ENCODE results near the gene MLXIP. TPM values are rescaled to one million over a fixed set of nuclear protein-coding genes. Genes with fewer than 3 reads are reported as not detected.

MLXIP gene
- total RNA-seq, 1 donor from 2014 or later, result 54.5 TPM

DNA sequence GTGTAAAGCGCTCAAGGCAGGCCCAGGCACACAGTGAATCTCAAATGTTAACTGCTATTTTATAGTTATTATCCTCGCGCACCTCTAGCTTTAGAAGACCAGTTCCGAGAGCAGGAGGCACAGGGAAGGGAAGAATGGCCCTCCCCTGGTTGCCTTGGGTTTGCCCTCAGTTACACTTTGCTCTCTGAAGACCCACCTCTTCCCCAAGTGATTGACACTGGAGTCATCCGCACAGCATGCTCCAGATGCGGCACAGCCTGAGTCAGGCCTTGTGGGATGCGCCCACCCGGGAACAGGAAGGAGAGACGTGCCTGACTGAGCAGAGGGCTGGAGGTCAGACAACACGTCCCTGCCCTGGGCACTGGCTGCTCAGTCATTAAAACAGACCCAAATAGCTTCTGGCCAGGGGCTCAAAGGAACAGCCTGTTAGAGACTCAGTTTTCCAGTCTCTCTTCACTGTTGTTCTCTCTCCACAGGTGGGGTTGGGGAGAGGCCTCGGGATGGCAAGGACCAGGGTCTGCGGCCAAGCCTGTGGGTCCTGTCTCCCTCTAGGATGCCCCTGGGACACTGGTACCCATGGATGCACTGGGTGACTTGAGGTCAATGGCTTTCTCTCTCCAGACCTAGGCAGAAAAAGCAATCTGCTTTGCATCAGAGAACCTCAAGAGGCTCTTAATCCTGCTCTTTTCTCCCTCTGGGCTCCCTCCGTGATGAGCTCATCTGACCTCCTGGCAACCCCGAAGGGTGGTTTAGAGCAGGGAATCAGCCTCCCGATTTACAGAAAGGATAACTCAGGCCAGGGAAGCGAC lies 13.6 kb upstream of the MLXIP start:
- no peaks in the 10 kb centered on the region for H3K9me3 Mint-ChIP-seq (ENCODE audit: unreplicated experiment)
- H3K27ac Mint-ChIP-seq (ENCODE audit: unreplicated experiment), result peak overlapping the region; percentile 97
- H3K4me1 Mint-ChIP-seq (ENCODE audit: unreplicated experiment), result peaks cover 51% of the 10 kb centered on the region
- H3K4me3 Mint-ChIP-seq (ENCODE audit: unreplicated experiment), result peak overlapping the region; percentile 61
- H3K36me3 Mint-ChIP-seq (ENCODE audit: unreplicated experiment), result peaks cover 4% of the 10 kb centered on the region
- DNase-seq (ENCODE audit: extremely low spot score, unreplicated experiment), result no peak
- H3K27me3 Mint-ChIP-seq (ENCODE audit: unreplicated experiment), result no peaks in the 10 kb centered on the region
- TF ChIP-seq, protein P1, sequence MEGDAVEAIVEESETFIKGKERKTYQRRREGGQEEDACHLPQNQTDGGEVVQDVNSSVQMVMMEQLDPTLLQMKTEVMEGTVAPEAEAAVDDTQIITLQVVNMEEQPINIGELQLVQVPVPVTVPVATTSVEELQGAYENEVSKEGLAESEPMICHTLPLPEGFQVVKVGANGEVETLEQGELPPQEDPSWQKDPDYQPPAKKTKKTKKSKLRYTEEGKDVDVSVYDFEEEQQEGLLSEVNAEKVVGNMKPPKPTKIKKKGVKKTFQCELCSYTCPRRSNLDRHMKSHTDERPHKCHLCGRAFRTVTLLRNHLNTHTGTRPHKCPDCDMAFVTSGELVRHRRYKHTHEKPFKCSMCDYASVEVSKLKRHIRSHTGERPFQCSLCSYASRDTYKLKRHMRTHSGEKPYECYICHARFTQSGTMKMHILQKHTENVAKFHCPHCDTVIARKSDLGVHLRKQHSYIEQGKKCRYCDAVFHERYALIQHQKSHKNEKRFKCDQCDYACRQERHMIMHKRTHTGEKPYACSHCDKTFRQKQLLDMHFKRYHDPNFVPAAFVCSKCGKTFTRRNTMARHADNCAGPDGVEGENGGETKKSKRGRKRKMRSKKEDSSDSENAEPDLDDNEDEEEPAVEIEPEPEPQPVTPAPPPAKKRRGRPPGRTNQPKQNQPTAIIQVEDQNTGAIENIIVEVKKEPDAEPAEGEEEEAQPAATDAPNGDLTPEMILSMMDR (IDR thresholded peaks at IDR 0.05), result no peak

- H3K4me1 Mint-ChIP-seq (ENCODE audit: unreplicated experiment), result peaks cover 55% of the 10 kb centered on the region
- H3K27ac Mint-ChIP-seq (ENCODE audit: unreplicated experiment), result peak overlapping the region; percentile 38
- no peaks in the 10 kb centered on the region for H3K27me3 Mint-ChIP-seq (ENCODE audit: unreplicated experiment)
- H3K4me3 Mint-ChIP-seq (ENCODE audit: unreplicated experiment), result no peak overlapping the region
- TF ChIP-seq, protein P1 (IDR thresholded peaks at IDR 0.05), result no peak
- H3K9me3 Mint-ChIP-seq (ENCODE audit: unreplicated experiment), result no peaks in the 10 kb centered on the region
- no peak for DNase-seq (ENCODE audit: extremely low spot score, unreplicated experiment)
- H3K36me3 Mint-ChIP-seq (ENCODE audit: unreplicated experiment), result no peaks in the 10 kb centered on the region
Observed at GRCh38 chr12:122067548-122067947, 11.0 kb upstream of the MLXIP start.

DNA sequence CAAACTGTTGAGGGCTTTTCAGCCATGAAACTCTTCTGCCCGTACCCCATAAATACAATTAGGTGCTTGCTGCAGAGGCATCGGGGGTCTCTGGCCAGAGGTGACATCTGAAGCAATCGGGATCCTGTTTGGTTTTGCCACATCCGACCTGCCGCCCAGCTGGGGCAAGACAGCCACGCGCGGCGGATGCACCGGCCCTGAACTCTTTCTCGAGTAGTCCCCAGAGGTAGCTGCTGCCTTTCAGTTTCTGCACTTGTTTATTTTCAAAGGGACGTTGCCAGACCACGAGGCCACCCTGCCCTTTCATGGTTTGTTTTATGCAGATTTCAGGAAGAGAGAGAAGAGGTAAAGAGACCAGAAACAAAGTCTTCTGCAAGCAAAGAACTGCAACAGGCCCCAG lies 10.6 kb upstream of the MLXIP start:
- H3K27me3 Mint-ChIP-seq (ENCODE audit: unreplicated experiment), result no peaks in the 10 kb centered on the region
- peaks cover 55% of the 10 kb centered on the region for H3K4me1 Mint-ChIP-seq (ENCODE audit: unreplicated experiment)
- no peak for DNase-seq (ENCODE audit: extremely low spot score, unreplicated experiment)

GRCh38 chr12:122072031-122072970 lies 6.3 kb upstream of the MLXIP start:
- Mint-ChIP-seq H3K4me3 (ENCODE audit: unreplicated experiment) (peak overlapping the region; percentile 29), H3K27ac (ENCODE audit: unreplicated experiment) (peak overlapping the region; percentile 75), H3K36me3 (ENCODE audit: unreplicated experiment) (no peaks in the 10 kb centered on the region), H3K9me3 (ENCODE audit: unreplicated experiment) (no peaks in the 10 kb centered on the region), H3K4me1 (ENCODE audit: unreplicated experiment) (peaks cover 28% of the 10 kb centered on the region), H3K27me3 (ENCODE audit: unreplicated experiment) (no peaks in the 10 kb centered on the region)
- TF ChIP-seq, protein P1 (IDR thresholded peaks at IDR 0.05), result no peak
- DNase-seq (ENCODE audit: extremely low spot score, unreplicated experiment), result no peak

More for the DNA sequence above, 10.6 kb upstream of the MLXIP start:
- Mint-ChIP-seq H3K4me3 (ENCODE audit: unreplicated experiment) (no peak overlapping the region), H3K27ac (ENCODE audit: unreplicated experiment) (peak overlapping the region; percentile 38), H3K36me3 (ENCODE audit: unreplicated experiment) (no peaks in the 10 kb centered on the region), H3K9me3 (ENCODE audit: unreplicated experiment) (no peaks in the 10 kb centered on the region)
- TF ChIP-seq, protein P1 (IDR thresholded peaks at IDR 0.05), result no peak

DNA sequence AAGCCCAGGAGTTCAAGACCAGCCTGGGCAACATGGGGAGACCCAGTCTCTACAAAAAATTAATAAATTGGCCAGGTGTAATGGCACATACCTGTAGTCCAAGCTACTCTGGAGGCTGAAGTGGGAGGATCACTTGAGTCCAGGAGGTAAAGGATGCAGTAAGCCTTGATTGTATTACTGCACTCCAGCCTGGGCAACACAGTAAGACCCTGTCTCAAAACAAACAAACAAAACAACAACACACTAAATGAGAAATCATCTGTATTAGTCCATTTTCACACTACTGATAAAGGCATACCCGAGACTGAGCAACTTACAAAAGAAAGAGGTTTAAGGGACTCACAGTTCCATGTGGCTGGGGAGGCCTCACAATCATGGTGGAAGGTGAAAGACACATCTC lies 4.7 kb upstream of the MLXIP start:
- H3K4me3 Mint-ChIP-seq (ENCODE audit: unreplicated experiment), result no peak overlapping the region
- no peak for DNase-seq (ENCODE audit: extremely low spot score, unreplicated experiment)
- H3K27me3 Mint-ChIP-seq (ENCODE audit: unreplicated experiment), result no peaks in the 10 kb centered on the region
- no peak overlapping the region for H3K27ac Mint-ChIP-seq (ENCODE audit: unreplicated experiment)
- H3K4me1 Mint-ChIP-seq (ENCODE audit: unreplicated experiment), result peaks cover 26% of the 10 kb centered on the region
- TF ChIP-seq, protein P1 (IDR thresholded peaks at IDR 0.05), result no peak
- H3K36me3 Mint-ChIP-seq (ENCODE audit: unreplicated experiment), result no peaks in the 10 kb centered on the region
- H3K9me3 Mint-ChIP-seq (ENCODE audit: unreplicated experiment), result no peaks in the 10 kb centered on the region
